Memory B cell (primary cell): ENCODE data around the gene DYRK4.

Source experiments
- ATAC-seq: fragments of 150-1000 bp; cut with Tn5 transposase; 2 replicates; pipeline ENCODE4 v1.10.0; 2021; ENCODE audit warnings: low read depth, mild to moderate bottlenecking, moderate library complexity
- DNase-seq, 2 donors: peaks; one replicate each; pipeline ENCODE4 v3.0.0; 2022; ENCODE audit warnings: low spot score in 2 of 2
- H3K27ac Mint-ChIP-seq: one replicate; pipeline ENCODE4 v1.8.0; 2022; ENCODE audit warnings: mild to moderate bottlenecking, moderate library complexity, mixed read lengths
- H3K27me3 Mint-ChIP-seq: one replicate; pipeline ENCODE4 v1.8.0; 2022; ENCODE audit warnings: mixed read lengths
- H3K36me3 Mint-ChIP-seq: one replicate; pipeline ENCODE4 v1.8.0; 2022; ENCODE audit warnings: mild to moderate bottlenecking, mixed read lengths
- H3K4me1 Mint-ChIP-seq: one replicate; pipeline ENCODE4 v1.8.0; 2022; ENCODE audit warnings: mixed read lengths
- H3K4me3 Mint-ChIP-seq: one replicate; pipeline ENCODE4 v1.8.0; 2022; ENCODE audit warnings: mild to moderate bottlenecking, moderate library complexity, mixed read lengths
- H3K9me3 Mint-ChIP-seq: one replicate; pipeline ENCODE4 v1.8.0; 2022; ENCODE audit warnings: mixed read lengths

DYRK4 gene

DNA sequence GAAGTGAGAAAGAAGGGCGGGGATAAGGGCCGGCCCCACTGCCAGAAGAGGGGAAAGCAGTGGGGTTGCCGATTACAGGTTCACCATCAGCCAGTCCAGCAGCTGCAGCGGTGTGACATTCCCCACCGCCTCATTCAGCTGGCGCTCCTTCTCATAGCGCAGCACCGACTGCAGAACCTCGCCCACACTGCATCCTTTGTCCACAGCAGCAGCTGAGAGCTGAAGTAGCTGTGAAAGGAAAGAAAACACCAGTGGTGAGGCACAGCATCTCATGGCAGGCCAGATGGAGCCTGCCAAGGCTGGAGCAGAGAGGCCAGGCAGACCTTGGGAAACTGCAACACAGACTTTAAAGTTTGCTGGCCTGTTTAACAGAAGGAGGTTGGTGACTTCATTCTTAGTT lies 53.7 kb downstream of the DYRK4 start:
- no peak overlapping the region for H3K4me3 Mint-ChIP-seq

DNA sequence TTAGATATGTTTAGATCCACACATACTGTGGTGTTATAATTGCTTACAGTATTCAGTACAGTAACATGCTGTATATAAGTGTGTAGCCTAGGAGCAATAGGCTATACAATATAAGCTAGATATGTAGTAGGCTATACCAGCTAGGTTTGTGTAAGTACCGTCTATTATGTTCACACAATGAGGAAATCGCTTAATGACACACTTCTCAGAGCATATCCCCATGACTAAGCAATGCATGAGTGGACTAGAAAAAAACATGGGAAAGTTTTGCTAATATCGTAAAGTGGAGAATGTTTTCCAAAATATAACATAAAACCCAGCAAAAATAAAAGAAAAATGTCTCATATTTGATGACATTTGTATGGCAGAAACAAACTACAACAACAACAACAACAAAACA lies 59.5 kb downstream of the DYRK4 start:
- H3K4me1 Mint-ChIP-seq: peaks cover 4% of the 10 kb centered on the region
- no peak for ATAC-seq
- peaks cover 2% of the 10 kb centered on the region for H3K27me3 Mint-ChIP-seq
- no peak overlapping the region for H3K27ac Mint-ChIP-seq
- no peak for DNase-seq
- H3K36me3 Mint-ChIP-seq: no peaks in the 10 kb centered on the region
- no peak overlapping the region for H3K4me3 Mint-ChIP-seq
- peaks cover 4% of the 10 kb centered on the region for H3K9me3 Mint-ChIP-seq

More for the DNA sequence above, 53.7 kb downstream of the DYRK4 start:
- Mint-ChIP-seq H3K9me3 (no peaks in the 10 kb centered on the region), H3K27me3 (no peaks in the 10 kb centered on the region), H3K27ac (no peak overlapping the region), H3K36me3 (peaks cover 31% of the 10 kb centered on the region), H3K4me1 (no peaks in the 10 kb centered on the region)
- no peak for DNase-seq
- no peak for ATAC-seq

DNA sequence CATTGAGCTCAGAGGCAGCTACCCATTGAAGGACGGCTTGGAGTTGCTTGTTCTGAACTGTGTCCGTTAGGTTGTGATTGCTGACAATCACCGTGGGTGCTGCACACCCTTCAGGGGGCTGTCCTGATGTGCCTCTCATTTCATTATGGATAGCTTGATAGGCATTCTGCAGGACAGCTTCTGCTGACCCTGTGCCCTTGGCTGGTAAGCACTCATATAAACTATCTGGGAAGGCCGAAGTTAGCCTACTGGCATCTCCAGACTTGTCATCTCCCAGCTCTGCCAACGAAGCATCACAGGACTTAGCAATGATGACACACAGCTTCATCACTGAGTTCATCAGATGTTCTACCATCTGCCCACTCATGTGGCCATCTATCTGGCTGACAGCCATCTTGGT lies 64.5 kb downstream of the DYRK4 start:
- Mint-ChIP-seq H3K4me3 (no peak overlapping the region), H3K4me1 (peaks cover 4% of the 10 kb centered on the region), H3K27me3 (peaks cover 6% of the 10 kb centered on the region), H3K27ac (no peak overlapping the region), H3K36me3 (no peaks in the 10 kb centered on the region), H3K9me3 (peaks cover 4% of the 10 kb centered on the region)
- ATAC-seq: no peak
- DNase-seq: no peak

DNA sequence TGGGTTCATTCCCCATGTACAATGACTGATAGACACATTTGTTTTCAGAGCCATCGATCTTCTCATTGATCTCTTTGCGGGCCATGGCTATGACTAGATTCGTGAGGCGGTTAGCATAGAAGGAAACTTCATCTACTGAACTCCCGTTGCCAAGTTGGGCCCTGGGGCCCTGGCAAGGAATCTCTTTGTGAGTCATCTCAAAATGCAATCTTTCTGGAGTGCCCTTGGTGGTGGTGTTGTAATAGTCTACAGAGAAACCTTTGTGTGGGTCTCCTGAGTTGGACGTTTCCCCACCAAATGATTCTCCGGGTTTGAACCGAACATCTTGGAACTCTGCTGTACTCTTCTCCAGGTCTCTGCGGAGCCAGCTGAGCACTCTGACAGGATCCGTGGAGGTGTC lies 66.4 kb downstream of the DYRK4 start:
- no peaks in the 10 kb centered on the region for H3K36me3 Mint-ChIP-seq
- ATAC-seq: no peak
- H3K4me1 Mint-ChIP-seq: no peaks in the 10 kb centered on the region
- H3K27ac Mint-ChIP-seq: no peak overlapping the region
- DNase-seq: no peak
- H3K9me3 Mint-ChIP-seq: peaks cover under 1% of the 10 kb centered on the region
- H3K4me3 Mint-ChIP-seq: no peak overlapping the region
- H3K27me3 Mint-ChIP-seq: peaks cover 4% of the 10 kb centered on the region

DNA sequence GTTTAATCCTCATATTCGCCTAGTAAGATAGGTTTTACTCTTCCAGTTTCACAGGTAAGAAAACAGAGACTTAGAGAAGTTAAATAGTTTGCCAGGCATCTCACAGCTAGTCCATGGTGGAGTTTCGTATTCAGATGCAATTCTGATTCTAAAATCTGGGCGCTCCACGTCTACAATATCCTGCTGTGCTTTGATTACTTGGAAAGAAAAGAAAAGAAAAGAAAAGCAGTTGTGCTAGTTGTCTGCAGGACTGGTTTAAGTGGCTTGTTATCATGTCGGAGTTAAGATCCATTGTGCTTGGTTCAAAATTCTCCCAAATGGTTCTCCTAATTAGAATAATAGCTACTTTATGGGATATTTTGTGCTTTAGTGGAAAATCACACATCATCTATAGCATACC lies 68.3 kb downstream of the DYRK4 start:
- Mint-ChIP-seq H3K27ac (no peak overlapping the region), H3K36me3 (no peaks in the 10 kb centered on the region), H3K9me3 (no peaks in the 10 kb centered on the region), H3K27me3 (peaks cover 4% of the 10 kb centered on the region), H3K4me3 (no peak overlapping the region), H3K4me1 (no peaks in the 10 kb centered on the region)
- ATAC-seq: no peak
- DNase-seq: no peak

DNA sequence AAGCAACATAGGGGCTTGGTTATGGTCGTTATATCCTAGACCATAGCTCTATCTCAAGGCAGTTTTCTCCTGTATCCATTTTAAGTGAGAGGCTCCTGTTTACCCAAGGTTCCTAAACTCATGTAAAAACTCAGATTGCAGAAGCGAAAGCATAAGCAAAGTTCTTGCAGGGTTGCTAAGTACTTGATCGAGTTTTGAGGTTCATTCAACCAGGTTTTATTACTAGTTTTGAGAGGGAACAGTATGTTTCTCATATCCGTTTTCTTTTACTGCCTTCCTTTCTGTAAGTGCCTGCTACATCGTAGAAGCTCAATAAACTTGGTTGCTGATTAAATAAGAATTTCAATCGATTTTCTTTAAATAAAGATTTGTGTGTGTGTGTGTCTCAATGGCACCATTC lies 81.7 kb downstream of the DYRK4 start:
- DNase-seq: peak in 1 of 2 donors; percentile 23
- H3K4me1 Mint-ChIP-seq: peaks cover 11% of the 10 kb centered on the region
- no peaks in the 10 kb centered on the region for H3K27me3 Mint-ChIP-seq
- H3K9me3 Mint-ChIP-seq: no peaks in the 10 kb centered on the region
- H3K27ac Mint-ChIP-seq: peak overlapping the region; percentile 82
- ATAC-seq: peak; percentile 71
- H3K4me3 Mint-ChIP-seq: peak overlapping the region; percentile 39
- H3K36me3 Mint-ChIP-seq: no peaks in the 10 kb centered on the region

DNA sequence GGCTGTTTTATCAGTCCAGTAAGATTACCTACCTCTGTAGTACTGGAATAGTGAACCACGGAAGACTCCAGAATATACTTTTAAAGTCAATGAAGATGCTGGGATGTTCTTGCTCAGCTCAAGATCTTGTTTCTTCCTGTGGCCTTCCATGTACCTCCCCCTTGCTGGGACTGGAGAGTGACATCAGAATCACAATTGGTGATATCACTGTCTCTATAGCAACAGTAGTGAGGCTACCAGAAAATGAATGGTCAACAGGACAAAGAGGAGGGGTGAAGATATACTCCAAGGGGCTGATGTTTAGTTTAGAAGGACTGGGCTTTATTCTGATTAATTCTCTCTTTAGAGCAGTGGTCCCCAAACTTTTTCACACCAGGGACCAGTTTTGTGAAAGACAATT lies 83.0 kb downstream of the DYRK4 start:
- Mint-ChIP-seq H3K4me3 (no peak overlapping the region), H3K36me3 (no peaks in the 10 kb centered on the region), H3K9me3 (no peaks in the 10 kb centered on the region), H3K27ac (no peak overlapping the region), H3K27me3 (no peaks in the 10 kb centered on the region), H3K4me1 (peaks cover 17% of the 10 kb centered on the region)
- ATAC-seq: no peak
- no peak for DNase-seq

DNA sequence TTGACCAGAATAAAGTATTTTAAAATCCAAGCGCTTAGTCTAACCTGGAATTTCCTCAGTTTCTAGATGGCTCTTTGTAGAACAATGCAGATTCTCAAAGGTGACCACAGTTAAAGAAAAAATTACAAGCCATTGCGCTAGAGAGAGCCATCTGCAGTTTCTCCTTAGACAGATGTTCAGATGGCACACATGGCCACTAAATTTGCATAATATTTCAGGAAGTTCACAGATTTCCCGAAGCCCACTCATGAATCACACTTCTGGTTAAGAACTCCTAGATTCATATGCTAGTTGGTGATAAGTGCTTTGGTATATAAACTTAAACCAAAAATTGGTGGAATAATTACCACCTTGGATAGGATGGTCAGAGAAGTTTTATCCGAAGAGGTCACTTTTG lies 86.1 kb downstream of the DYRK4 start:
- ATAC-seq (peak; percentile 64), DNase-seq (peak in 1 of 2 donors; percentile 4)
- H3K27ac Mint-ChIP-seq: peak overlapping the region; percentile 92
- peaks cover 4% of the 10 kb centered on the region for H3K36me3 Mint-ChIP-seq
- no peaks in the 10 kb centered on the region for H3K9me3 Mint-ChIP-seq
- no peaks in the 10 kb centered on the region for H3K27me3 Mint-ChIP-seq
- peak overlapping the region; percentile 98 for H3K4me3 Mint-ChIP-seq
- peaks cover 31% of the 10 kb centered on the region for H3K4me1 Mint-ChIP-seq

DNA sequence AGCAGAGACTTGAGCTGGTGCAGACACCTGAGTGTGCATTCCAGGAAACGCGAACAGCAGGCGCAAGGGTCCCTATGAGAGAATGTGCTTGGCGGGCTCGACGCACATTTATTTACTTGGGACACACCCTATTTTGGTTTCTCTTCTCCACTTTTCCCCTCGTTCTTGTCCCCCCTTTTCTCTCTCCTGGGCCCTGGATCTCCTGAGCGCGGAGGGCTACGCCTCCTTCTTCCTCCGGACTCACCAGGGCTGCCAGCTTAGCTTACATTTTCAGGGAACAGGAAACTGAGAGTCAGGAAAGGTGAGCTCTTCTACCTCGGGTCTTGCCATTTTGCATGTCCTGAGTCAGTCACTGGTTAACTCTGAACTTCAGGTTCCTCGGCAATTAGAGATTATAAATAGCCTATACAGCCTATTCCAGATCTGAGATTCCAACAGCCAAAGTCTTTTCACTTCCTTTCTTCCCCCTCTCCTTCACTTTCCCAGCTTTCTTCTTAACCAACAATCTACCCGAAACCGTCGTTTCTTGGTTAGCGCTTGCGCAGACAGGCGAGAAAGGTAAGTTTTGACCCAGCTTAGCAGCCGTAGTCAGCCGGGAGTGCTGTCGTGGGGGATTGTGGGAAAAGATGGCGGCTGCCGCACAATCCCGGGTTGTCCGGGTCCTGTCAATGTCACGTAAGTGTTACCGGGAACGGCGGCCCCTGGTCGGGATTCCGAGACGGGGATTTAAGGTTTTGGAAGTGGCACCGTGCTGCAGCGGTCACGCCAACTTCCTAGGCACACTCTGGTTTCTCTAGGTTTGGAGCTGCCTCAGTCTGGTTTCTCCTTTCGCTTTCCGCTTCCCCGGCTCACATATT lies 86.7 kb downstream of the DYRK4 start, which contains the start of the genes AKAP3 and NDUFA9:
Gene AKAP3, minus strand, starts transcription at position 551 of the 857 bp plus-strand sequence. CDS start 10,855 bp downstream, outside the sequence.
Gene NDUFA9, plus strand, starts transcription at position 614 of the 857 bp plus-strand sequence. Its CDS starts 13 bp downstream, at position 627.
- DNase-seq (peak; percentile 58 to 72), ATAC-seq (peak; percentile 87)
- no peaks in the 10 kb centered on the region for H3K27me3 Mint-ChIP-seq
- peak within 1 kb of the TSS; percentile 98 for H3K4me3 Mint-ChIP-seq
- H3K9me3 Mint-ChIP-seq: no peaks in the 10 kb centered on the region
- H3K27ac Mint-ChIP-seq: peak within 1 kb of the TSS; percentile 92
- H3K36me3 Mint-ChIP-seq: peaks cover 4% of the 10 kb centered on the region
- peaks cover 29% of the 10 kb centered on the region for H3K4me1 Mint-ChIP-seq

DNA sequence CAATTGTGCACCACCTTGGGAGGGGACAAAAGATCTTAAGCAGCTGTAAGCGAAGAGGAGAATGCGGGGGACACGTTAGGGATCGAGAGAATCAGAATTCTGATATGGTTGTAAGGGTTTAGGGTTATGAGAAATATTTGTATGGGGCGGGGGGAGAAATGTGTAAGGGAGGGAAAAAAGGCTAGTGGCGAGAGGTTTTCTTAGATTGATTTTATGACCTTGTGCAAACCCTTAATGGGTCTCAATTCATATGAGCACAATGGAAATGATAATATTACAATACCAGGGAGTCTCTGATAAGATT lies 87.3 kb downstream of the DYRK4 start:
- Mint-ChIP-seq H3K27me3 (no peaks in the 10 kb centered on the region), H3K27ac (peak overlapping the region; percentile 92), H3K9me3 (no peaks in the 10 kb centered on the region), H3K4me1 (peaks cover 26% of the 10 kb centered on the region), H3K4me3 (peak overlapping the region; percentile 98), H3K36me3 (peaks cover 4% of the 10 kb centered on the region)
- ATAC-seq (no peak), DNase-seq (no peak)

DNA sequence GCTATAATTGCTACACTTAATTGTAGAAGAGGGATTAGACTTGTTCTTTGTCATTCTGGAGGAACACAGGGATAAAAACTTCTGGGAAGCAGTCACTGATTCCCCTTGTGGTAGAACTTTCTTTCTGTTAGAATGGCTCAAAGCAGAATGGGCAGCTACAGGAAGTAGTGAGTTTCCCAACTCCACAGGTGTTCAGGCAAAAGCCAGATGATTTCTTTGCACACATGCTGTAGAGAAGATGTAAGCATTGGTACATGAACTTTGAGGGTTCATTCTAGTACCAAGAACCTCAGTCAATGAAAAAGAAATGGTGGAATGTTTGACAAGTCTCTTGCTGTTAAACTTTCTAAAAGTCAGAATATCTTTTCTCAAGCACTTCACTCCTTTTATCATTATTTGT lies 91.2 kb downstream of the DYRK4 start:
- no peaks in the 10 kb centered on the region for H3K9me3 Mint-ChIP-seq
- ATAC-seq (no peak), DNase-seq (no peak)
- H3K27me3 Mint-ChIP-seq: no peaks in the 10 kb centered on the region
- H3K4me3 Mint-ChIP-seq: no peak overlapping the region
- H3K4me1 Mint-ChIP-seq: peaks cover 27% of the 10 kb centered on the region
- no peak overlapping the region for H3K27ac Mint-ChIP-seq
- H3K36me3 Mint-ChIP-seq: peaks cover 20% of the 10 kb centered on the region

DNA sequence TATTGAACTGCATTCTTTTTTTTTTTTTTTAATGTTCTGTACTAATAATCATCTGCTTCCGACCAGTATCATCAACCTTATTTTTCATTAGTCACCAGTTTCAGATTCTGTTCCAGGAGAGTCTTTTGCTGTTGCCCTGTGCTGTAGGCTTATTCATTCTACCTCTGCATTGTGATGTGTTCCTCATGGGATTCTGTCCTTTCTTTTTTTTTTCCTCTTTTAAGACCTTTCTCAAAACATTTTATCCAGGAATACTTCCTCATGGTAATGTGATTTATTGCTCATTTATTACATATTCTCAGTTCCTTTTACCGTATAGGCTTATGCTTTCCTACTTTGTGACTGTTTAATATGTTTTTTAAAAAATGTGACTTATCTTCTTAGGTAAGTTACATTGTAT lies 91.7 kb downstream of the DYRK4 start:
- H3K27ac Mint-ChIP-seq: no peak overlapping the region
- ATAC-seq (no peak), DNase-seq (no peak)
- peaks cover 20% of the 10 kb centered on the region for H3K36me3 Mint-ChIP-seq
- H3K9me3 Mint-ChIP-seq: no peaks in the 10 kb centered on the region
- H3K4me3 Mint-ChIP-seq: no peak overlapping the region
- peaks cover 27% of the 10 kb centered on the region for H3K4me1 Mint-ChIP-seq
- H3K27me3 Mint-ChIP-seq: no peaks in the 10 kb centered on the region
